HG03280 (cell line): ENCODE results near the gene TOR1AIP2.
"Not testable (repeated sequence)": the region's sequence is repeated elsewhere in the genome, so short reads cannot be mapped to it uniquely, and the experiment has no call there.

Source experiments
- ATAC-seq: cut with Tn5 transposase; IDR thresholded peaks from one replicate; pipeline ENCODE4 v1.9.1; 2021; ENCODE audit warnings: mild to moderate bottlenecking, moderate library complexity; ENCODE audit not compliant: unreplicated experiment

Gene TOR1AIP2

DNA sequence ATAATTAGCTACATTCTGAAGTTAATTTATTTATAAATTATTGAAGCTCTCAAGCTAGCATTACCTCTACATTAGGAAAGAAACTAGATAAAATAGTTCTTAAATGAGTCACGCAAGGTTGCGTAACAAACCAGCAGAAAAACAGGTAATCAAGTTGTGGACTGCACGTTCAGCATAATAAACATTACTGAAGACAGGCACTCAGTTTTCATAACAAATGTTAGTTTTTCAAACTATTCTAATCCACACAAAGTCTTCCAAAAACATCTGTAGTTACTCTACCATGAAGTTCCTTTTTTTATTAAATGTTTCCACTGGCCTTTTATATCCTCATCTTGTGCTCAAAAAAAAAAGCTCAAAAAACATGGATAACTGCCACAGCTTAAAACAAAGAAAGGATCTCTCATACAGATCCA is 1.3 kb downstream of the TOR1AIP2 start:
- no peak for ATAC-seq

DNA sequence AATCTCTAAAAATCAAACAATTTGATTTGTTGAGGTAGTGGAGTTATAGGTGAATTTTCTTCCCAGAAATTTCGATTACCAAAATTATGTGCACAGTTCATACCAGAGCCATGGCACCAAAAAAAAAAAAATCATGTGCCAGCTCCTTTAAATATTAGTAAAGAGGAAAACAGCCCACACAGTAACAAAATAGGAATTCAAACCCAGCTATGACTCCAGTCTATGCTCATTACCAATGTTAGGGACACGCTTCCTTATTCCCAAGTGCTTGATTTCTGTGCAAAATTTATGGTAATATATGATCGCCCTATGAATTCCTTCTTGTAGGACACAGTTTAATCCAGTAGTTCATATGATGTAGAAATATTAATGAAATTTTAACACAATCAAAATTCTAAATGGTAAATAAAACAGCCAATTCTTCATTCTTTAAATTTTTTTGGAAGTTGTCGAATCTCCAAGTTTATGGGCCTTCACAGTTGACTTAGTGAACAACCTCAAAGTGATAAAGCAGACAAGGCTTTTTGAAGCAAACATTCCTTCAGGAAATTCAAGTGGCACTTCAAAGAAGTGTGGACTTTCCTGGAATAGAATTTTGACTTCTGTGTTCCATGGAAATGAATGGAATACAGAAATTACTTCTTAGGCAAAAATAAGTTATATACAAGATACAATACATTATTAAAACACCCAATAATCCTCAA is 1.9 kb downstream of the TOR1AIP2 start:
- ATAC-seq: no peak

DNA sequence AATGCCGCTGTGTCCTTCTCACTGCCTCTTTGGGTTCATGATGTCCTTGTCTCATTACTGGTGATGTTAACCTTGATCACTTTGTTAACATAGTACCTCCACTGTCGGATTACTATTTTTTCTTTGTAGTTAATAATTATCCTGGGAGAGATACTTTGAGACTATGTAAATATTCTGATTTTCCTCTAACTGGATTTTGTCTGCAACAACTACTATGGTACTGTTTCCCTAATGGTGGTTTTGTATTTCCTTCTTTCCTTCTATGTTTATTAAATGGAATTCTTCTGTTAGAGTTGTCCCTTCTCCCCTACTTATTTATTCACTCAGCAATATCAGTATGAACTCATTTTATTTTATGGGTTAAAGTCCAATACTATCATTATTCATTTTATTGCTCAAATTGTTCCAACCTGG is 4.2 kb downstream of the TOR1AIP2 start:
- no peak for ATAC-seq

DNA sequence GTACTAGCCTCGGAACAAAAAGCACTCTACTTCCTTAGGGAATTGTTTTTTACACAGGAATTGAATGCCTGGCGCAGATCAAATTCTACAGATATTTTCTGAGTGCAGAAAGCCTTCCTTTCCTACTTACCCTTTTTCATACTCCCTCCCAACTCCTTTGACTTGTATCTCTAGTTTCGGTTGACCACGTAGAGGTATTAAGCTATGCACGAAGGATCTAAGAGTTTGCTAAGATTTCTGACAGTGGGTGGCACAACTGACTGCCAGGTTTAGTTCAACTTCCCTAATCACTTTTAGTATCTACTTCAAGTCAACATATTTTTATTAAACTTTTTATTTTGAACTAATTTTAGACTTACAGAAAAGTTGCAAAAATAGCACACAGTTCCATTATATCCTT is 5.0 kb downstream of the TOR1AIP2 start:
- no peak for ATAC-seq

DNA sequence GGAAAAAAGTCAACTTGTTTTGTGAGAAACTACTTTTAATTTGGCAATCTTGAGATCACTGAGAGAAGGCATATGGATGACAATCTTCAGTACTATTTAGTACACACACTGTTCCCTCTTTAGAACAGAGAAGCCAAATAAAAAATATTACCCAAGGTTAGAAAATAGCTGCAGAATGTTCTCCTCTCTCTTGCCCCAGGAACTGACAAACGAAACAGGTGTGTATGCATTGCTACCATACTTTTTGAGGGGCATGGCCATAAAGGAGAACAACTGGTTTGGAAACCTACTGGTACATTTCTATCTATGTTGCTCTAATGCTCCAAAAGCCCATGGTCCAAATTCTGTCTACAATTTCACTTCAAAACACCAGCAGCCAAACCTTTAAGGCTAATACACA is 5.7 kb downstream of the TOR1AIP2 start:
- ATAC-seq: no peak

DNA sequence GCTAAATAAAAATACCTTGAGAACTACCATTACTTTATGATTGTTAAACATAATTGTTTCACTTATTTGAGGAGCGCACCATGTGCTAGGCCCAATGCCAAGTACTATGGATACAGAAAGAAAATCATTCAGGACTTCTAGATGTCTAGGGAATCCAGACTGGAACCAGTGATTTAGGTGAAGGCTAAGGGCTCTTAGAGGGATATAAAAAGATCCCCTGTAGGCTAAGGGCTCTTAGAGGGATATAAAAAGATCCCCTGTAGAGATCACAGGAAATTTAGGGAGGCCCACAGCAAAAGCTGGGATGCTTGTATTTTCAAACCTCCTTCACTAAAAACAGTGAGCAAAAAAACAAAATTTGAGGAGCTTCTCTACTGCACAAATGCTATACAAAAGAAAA is 6.7 kb downstream of the TOR1AIP2 start:
- no peak for ATAC-seq

DNA sequence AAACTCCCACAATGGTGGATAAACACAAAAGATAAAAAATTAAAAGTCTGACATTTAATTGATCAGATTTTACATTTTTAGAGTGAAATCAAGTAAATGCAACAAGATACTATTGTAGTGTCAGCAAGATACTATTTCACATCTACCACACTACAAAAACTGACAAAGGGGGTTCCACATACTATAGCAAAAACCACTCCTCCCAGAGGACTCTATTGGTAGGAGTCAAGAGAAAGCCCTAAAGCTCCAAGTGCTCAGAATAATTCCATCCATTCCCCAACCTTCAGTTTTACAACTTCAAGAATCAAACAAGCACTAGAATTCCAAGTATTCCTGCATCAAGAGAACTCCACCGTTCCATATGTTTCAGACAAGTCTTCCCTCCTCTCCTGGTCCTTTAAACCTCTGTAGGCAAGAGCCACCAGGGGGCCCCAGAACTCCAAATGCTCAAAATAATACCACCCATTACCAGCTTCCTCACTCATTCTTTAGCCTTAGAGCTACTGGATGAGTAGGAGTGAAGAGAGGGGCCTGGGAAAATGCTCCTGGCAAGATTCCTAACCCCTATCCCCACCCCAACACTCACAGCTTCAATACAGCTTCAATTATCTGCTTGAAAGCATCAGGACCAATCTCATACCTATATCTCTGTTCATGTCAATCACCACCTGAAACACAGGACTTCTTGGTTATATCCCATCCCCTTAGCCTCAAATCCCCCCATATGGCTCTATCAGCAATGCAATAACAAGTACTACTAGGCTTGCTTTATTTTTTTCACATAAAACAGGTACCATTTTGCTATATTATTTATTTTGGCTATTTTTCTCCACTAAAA is 9.9 kb downstream of the TOR1AIP2 start:
- ATAC-seq: peak; percentile 73

DNA sequence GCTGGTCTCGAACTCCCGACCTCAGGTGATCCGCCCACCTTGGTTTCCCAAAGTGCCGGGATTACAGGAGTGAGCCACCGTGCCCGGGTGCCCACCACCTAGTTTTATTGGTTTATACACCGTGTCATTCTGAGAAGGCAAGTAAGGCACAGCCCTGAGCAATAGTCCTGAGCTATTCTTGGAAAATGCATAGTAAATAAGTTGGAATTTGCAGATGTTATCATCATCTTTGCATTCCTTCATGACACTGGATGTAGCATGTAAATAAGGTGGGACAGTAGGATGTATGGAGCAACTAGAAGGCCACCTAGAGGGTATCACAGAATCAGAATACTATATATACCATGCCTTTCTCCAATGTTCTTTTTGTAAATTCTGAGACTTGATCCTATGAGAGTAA is 11.0 kb downstream of the TOR1AIP2 start:
- ATAC-seq: no peak

DNA sequence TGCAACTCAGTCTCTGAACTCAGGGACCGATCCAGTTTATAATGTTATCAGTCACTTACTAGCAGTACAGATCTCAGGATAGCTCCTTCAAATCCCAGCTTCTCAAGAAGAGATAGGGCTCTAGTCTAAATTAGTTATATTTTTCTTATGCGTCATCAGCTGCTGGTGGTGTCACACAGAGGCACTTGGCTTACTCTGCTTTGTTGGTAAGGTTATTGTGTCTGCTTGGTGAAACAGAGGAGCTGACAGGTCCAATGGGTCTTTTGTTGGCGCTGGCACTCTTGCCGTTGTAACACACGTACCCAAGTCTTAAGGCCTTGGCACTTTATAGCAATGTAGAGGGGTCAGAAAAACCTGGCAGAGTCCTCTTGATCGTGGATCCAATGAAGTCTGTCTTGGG is 12.2 kb downstream of the TOR1AIP2 start:
- no peak for ATAC-seq

DNA sequence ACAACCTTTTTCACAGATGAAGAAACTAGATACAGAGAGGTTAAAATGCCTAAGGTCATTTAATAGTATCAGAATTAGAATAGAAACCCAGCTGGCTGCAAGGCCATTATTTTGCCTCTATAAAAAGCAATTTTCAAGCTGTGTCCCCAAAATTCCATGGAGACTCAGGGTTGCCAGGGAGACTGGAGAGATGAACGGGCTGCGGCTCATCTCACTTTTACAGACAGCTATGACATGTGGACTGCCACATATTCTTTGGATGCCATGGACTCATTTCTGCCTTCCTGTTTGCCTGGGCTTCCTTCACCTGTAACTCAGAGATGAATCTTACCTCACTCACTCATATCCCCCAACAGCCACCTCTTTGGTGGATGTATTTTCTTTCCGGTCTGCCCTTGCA is 17.0 kb downstream of the TOR1AIP2 start:
- no peak for ATAC-seq

DNA sequence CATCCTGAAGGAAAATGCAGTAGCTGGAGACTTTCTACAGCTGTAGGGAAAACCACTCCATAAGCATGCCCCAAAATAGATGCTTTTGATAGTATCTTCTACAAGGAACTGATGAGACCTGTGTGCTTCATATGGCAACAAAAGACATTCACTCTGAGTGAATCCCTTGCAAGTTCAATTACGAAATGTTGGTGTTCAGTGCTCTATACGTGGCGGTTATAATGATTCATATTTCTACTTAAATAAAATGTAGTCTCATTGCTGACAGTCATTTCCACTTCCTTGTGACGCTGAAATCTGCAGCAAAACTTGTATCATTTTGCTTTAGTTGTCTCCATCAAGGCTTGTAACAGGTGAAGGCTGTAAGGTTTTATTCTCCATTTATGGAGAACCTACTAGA is 20.6 kb downstream of the TOR1AIP2 start:
- no peak for ATAC-seq

DNA sequence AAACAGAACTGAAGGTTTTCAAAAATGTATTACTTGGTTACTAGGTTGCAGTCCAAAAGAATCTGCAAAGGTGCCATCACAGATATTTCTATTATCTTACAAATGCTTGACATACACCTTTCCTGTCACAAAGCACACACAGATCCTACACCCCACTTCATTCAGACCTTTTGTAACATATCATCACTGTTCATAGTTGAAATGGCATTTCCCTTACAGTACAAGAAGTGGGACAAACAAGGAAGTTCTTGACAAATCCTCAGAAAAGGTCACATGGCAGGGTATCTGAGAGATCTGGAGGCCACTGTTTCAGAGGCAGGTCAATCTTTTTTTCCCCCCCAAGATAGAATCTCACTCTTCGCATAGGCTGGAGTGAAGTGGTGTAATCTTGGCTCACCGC is 21.3 kb downstream of the TOR1AIP2 start:
- ATAC-seq: no peak

DNA sequence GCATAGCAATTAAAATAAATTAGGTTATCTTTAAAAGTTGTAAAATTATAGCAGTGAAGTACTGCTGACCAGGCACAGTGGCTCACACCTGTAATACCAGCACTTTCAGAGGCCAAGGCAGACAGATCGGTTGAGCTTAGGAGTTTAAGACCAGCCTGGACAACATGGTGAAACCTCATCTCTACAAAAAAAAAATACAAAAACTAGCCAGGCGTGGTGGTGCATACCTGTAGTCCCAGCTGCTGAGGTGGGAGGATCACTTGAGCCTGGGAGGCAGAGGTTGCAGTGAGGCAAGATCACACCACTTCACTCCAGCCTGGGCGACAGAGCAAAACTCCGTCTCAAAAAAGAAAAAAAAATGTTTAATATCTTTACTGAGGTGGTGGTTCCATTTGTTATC is 21.8 kb downstream of the TOR1AIP2 start:
- not testable (repeated sequence) for ATAC-seq

DNA sequence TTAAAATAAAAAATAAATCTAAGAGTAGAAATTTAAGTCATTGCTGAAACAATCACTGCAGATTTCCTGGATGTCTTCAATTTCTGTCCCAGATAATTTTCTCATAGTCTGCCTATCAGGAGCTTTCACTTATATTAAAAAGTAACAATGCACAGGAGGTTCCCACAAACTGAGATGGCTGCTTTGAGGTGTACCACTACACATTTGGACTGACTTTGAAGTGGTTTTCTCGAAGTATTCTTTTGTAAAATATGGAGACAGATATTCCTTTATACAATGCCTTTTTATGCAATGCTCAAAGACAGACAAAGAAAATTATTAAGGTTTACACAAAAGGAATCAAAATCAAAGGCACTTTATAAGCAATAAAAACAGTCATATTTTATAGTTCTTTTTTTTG is 24.5 kb downstream of the TOR1AIP2 start:
- no peak for ATAC-seq

DNA sequence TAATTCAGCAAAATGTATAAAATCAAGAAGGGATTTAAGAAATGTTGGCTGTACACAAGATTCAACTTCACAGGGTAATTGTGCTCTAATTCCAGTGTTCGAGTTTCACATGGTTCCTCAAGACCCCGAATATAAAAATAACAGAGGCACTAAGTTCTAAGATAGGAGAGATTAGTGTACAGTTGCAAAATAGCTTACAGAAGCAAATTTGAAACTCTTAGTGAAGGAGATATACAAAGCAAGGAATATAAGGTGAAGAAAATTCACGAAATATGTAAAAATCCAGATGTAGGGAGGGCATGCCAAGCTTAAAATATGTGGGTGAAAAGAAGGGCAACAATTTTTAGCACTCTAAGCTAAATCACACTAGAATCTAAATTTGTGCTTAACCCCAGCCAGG is 29.4 kb downstream of the TOR1AIP2 start:
- no peak for ATAC-seq

DNA sequence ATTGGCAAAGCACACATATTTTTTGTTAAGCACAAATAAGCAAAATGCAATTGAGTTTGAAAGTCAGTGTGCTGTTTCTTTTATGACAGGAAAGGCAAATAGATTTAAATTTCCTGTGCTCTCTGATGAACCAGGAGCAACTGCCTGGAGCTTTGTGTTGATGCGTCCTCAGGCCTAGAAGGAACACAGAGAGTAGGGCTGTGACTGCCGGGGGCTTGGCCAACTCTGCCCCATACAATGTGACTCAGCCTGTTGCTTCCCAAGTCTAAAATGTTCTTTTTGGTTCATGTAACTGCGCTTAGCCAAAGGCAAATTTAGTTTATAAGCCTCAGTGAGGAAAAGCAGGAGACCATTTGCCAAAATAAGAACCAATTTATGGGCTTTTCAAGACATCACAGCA is 37.5 kb downstream of the TOR1AIP2 start:
- ATAC-seq: no peak

DNA sequence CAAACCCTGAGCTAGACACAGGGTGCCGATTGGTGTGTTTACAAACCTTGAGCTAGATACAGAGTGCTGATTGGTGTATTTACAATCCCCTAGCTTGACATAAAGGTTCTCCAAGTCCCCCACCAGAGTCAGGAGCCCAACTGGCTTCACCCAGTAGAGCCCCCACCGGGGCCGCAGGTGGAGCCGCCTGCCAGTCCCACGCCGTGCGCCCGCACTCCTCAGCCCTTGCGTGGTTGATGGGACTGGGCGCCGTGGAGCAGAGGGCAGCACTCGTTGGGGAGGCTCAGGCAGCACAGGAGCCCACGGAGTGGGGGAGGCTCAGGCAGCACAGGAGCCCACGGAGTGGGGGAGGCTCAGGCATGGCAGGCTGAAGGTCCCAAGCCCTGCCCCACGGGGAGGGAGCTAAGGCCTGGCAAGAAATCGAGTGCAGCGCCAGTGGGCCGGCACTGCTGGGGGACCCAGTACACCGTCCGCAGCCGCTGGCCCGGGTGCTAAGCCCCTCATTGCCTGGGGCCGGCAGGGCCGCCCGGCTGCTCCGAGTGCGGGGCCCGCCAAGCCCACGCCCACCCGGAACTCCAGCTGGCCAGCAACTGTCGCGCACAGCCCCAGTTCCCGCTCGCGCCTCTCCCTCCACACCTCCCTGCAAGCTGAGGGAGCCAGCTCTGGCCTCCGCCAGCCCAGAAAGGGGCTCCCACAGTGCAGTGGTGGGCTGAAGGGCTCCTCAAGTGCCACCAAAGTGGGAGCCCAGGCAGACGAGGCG is 40.7 kb downstream of the TOR1AIP2 start:
- ATAC-seq: not testable (repeated sequence)

DNA sequence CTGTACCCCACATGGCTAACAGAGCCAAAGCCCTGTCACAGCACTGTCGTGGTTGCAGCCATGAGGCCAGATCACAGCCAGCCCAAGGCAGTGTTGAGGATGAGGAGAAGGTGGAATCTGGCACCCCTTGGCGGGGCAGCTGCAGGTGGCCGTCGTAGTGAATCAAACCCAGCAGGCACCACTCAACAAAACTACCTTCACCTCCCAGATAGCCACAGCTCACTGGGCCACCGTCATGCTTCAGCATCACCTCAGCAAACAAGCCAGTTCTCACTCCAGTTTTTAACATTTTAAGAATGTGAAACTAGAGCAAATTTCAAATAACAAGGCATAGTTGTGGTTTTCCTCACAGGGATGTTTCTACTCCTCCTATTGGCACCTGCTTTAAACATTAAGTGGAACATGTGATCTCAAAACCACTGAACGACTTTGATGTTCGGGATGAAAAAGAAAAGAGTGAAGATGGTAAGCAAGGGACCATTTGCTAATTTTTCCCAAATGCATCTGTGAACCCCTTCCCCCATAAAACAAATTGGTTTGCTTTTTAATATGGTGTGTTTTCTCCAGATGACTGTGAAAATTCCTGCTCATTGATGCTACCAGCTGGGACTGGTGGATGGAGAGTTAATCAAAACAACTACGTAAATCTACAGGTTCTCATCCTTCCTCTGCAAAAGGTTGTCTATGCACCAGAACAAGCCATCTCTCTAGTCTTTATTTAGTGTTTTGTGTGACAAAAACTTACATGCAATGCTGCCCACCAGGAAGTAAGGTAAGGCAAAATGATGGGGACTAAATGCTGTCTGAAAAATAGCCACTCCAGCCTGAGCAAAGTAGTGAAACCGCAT is 45.5 kb downstream of the TOR1AIP2 start:
- no peak for ATAC-seq

DNA sequence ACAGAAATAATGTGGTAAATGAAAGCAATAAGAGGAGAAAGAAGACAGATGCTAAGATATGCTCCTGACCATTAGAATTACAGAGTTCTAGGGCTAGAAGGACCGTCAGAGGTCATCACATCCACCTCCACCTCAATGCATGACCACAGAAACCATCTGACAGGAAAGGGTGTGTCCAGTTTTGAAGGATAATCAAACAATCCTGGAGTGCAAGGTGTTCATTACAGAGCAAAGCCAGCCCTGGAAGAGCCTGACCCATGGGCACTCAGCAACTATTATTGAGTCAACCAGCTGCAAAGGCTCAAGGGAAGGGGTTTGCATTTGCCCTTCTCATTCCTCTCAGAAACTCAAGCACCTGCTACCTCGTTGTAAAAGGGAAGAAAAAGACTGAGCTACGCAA is 46.4 kb downstream of the TOR1AIP2 start:
- ATAC-seq: no peak

DNA sequence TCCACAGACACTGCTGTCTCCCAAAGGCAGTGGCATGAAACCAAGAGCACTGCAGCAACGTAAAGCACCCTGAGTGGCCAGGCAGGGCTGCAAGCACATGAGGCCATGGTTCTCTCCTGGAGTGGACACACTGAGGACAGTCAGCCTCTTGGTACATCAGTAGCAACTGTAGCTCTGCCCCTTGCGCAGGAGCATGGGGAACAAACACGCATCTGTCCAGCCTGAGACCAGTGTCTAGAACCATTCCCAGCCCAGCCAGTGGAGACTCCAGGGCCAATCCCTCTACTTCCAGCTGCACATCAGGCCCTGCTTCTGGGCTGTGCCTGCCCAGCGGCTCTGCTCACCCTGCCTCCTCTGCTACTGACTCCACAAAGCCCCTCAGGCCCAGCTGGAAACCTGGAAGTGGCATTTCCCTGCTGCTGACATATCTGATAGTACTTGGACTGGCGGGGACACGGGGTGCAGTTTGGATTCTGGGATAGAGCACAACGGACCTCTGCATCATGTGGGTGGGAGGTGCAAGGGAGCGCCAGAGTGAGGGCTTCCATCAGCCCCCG is 49.0 kb downstream of the TOR1AIP2 start:
- no peak for ATAC-seq
